ENCODE data around the gene ALOX12. TPM values are rescaled to one million over a fixed set of nuclear protein-coding genes. Genes with fewer than 3 reads are reported as not detected.
"Not testable (repeated sequence)": the region's sequence is repeated elsewhere in the genome, so short reads cannot be mapped to it uniquely, and the experiment has no call there.

ALOX12 gene
- total and polyA plus RNA-seq, 2 donors, result 0.04 TPM; not detected in 1

DNA sequence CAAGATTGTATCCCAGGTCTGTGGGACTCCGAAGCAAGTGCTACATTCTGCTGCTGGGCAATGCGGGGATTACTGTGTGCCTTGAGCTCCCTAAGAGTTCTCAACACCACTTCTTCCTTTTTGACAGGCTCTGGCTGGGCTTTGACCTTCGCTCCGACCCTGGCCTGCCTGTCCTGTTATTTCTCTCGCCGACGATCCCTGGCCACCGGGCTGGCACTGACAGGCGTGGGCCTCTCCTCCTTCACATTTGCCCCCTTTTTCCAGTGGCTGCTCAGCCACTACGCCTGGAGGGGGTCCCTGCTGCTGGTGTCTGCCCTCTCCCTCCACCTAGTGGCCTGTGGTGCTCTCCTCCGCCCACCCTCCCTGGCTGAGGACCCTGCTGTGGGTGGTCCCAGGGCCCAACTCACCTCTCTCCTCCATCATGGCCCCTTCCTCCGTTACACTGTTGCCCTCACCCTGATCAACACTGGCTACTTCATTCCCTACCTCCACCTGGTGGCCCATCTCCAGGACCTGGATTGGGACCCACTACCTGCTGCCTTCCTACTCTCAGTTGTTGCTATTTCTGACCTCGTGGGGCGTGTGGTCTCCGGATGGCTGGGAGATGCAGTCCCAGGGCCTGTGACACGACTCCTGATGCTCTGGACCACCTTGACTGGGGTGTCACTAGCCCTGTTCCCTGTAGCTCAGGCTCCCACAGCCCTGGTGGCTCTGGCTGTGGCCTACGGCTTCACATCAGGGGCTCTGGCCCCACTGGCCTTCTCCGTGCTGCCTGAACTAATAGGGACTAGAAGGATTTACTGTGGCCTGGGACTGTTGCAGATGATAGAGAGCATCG lies 42.4 kb downstream of the ALOX12 start:
- Histone ChIP-seq H3K27ac (ENCODE audit: low read depth) (no peak overlapping the region), H3K36me3 (ENCODE audit: insufficient read depth) (no peaks in the 10 kb centered on the region), H3K4me3 (ENCODE audit: low read depth, low read length) (no peak overlapping the region), H3K4me1 (ENCODE audit: insufficient read depth) (peaks cover 3% of the 10 kb centered on the region)
- WGBS, result 83% methylated on average over 19 of the region's 19 CpGs
- no peak for DNase-seq (ENCODE audit: extremely low spot score)

DNA sequence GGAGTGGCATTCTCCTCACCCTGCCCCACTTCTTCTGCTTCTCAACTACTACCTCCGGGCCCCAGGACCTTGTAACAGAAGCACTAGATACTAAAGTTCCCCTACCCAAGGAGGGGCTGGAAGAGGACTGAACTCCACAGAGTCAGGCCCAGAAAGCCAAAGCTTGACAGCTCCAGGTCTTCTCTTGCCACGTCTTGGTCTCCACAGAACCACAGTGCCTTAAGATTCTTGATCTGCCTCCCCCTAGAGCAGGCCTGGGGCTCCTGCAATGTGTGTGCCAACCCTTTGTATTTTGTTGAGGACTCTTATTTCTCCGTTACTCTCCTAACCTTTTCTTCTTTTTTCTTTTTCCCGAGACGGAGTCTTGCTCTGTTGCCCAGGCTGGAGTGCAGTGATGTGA lies 44.0 kb downstream of the ALOX12 start:
- no peak for DNase-seq (ENCODE audit: extremely low spot score)
- 94% methylated on average over 5 of the region's 5 CpGs for WGBS
- Histone ChIP-seq H3K4me1 (ENCODE audit: insufficient read depth) (peaks cover 3% of the 10 kb centered on the region), H3K4me3 (ENCODE audit: low read depth, low read length) (no peak overlapping the region), H3K36me3 (ENCODE audit: insufficient read depth) (no peaks in the 10 kb centered on the region), H3K27ac (ENCODE audit: low read depth) (no peak overlapping the region)

DNA sequence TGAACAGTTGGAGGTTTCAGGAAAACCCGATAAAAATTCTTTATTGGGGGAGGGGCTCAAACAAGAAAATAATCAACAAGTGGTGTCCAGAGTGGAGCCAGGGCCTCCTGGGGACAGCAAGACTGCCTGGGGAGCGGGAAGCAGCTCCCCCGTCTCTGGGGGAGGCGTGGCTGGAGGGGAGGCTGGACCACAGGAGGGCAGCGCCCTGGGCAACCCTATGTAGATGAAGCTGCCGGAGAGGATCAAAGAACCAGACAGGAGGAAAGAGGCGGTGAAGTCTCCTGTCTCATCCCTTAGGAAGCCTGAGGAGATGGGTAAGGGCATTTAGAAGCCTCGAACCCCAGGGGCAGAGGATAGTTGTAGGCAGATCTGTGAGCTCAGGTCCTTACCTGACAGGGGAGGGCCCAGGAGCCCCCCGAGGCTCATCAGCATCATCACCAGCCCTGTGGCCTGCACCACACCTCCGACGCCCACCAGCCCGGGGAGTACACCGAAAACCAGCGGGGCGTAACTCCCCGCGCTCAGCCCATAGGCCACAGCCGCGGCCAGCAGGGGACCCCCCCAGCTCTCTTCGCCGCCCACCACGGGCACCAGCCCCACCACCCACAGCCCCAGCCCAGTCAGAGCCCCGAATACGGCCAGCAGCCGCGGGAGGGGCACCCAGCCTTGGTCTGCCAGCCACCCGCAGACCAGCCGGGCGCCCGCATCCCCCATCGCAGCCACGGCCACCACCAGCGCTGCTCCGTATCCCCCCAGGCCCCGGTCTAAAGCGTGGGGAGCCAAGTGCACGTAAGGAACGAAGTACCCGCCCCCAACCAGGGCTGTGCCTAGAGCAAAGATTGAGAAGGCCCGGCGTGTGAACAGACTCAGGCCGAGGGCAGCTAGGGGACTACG lies 46.0 kb downstream of the ALOX12 start:
- Histone ChIP-seq H3K27ac (ENCODE audit: low read depth) (no peak overlapping the region), H3K4me1 (ENCODE audit: insufficient read depth) (peaks cover 2% of the 10 kb centered on the region), H3K4me3 (ENCODE audit: low read depth, low read length) (peak overlapping the region; percentile 21), H3K36me3 (ENCODE audit: insufficient read depth) (no peaks in the 10 kb centered on the region)
- no peak for DNase-seq (ENCODE audit: extremely low spot score)
- 33% methylated on average over 43 of the region's 43 CpGs for WGBS

DNA sequence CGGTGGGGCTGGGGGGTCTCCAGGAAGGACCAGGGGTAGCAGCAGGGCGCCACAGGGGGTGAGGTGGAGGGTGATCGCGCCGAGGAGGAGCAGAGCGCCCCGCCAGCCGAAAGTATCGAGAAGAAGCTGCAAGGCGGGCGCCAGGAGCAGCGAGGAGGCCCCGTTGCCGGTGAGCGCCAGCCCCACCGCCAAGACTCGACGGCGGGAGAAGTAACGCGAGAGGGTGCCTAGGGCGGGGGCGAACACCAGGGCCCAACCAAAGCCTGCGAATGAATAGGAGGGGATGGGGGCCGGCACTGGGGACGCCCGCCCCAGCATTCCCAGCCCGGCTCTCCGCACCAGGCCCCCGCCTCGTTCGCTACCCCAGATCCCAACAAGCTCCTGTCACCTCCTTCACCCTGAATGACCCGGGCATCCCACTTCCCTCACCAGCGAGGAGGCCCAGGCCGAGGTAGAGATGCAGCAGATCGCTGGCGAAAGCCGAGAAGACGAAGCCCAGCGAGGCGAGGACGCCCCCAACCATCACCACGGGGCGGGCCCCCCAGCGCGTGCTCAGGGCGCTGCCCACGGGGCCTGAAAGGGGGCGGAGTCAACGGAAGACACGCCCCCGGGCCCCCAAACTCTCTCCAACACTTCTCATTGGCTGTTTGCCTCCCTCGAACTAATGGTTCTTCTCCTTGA lies 46.8 kb downstream of the ALOX12 start:
- 12% methylated on average over 53 of the region's 53 CpGs for WGBS
- no peaks in the 10 kb centered on the region for H3K36me3 ChIP-seq (ENCODE audit: insufficient read depth)
- DNase-seq (ENCODE audit: extremely low spot score), result no peak
- H3K4me1 ChIP-seq (ENCODE audit: insufficient read depth), result peaks cover 2% of the 10 kb centered on the region
- H3K4me3 ChIP-seq (ENCODE audit: low read depth, low read length), result peak overlapping the region; percentile 21
- no peak overlapping the region for H3K27ac ChIP-seq (ENCODE audit: low read depth)

DNA sequence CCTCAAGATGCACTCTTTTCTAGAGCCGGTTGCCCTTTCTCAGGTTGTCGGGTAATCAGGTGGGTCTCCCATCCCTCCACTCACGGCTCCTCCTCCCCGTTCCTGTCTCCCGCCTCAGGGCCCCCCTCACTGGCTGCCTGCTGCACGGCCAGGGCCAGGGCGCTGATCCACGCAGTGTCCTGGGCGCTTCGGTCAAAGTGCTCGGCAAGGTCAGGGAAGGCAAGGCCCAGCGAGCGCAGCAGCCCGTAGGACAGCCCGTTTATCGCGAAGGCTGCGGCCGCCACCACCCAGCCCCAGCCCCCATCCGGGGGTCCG lies 47.3 kb downstream of the ALOX12 start:
- Histone ChIP-seq H3K4me1 (ENCODE audit: insufficient read depth) (peaks cover 2% of the 10 kb centered on the region), H3K4me3 (ENCODE audit: low read depth, low read length) (peak overlapping the region; percentile 22), H3K36me3 (ENCODE audit: insufficient read depth) (no peaks in the 10 kb centered on the region), H3K27ac (ENCODE audit: low read depth) (no peak overlapping the region)
- DNase-seq (ENCODE audit: extremely low spot score), result no peak
- WGBS, result 7% methylated on average over 21 of the region's 21 CpGs

DNA sequence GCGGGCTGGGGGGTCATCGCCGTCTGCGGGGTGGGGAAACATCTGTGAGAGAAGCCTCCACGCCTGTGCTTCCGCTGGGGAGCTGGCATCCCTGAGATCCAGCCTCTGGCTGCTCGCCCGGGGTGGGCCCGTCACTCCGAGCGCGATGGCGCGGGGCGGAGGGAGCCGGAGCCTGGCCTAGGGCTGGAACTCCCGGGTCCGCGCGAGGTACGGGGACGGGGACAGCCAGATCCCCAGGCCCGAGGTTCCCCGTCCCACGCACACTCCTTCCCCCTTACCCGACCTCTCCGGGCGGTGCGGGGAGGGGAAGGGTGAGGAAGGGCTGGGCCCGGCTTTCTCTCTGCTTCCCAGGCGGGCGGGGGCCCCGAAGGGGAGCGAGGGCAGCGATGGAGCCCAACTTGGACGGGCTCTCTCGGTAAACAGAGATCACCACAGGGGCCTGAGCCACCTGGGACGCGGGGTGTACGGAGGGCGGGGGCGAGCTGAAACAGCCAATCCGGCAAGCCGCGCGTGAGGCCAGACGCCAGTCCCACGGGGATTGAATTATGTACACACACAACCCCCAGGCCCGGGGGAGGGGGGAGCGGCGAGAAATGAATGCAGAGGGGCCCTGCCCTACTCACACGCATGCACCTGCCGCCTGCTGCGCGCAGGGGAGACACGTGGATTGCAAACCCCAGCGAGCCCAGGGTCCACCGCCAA lies 47.8 kb downstream of the ALOX12 start, which contains the start of gene SLC16A11:
TSS of gene SLC16A11 (minus strand) at position 596 of the 702 bp plus-strand sequence. CDS start at position 17, 579 bp downstream.
- H3K27ac ChIP-seq (ENCODE audit: low read depth), result no peak within 1 kb of the TSS
- 3% methylated on average over 58 of the region's 58 CpGs for WGBS
- H3K4me3 ChIP-seq (ENCODE audit: low read depth, low read length), result peak within 1 kb of the TSS; percentile 22
- no peaks in the 10 kb centered on the region for H3K36me3 ChIP-seq (ENCODE audit: insufficient read depth)
- H3K4me1 ChIP-seq (ENCODE audit: insufficient read depth), result peaks cover 2% of the 10 kb centered on the region
- no peak for DNase-seq (ENCODE audit: extremely low spot score)

DNA sequence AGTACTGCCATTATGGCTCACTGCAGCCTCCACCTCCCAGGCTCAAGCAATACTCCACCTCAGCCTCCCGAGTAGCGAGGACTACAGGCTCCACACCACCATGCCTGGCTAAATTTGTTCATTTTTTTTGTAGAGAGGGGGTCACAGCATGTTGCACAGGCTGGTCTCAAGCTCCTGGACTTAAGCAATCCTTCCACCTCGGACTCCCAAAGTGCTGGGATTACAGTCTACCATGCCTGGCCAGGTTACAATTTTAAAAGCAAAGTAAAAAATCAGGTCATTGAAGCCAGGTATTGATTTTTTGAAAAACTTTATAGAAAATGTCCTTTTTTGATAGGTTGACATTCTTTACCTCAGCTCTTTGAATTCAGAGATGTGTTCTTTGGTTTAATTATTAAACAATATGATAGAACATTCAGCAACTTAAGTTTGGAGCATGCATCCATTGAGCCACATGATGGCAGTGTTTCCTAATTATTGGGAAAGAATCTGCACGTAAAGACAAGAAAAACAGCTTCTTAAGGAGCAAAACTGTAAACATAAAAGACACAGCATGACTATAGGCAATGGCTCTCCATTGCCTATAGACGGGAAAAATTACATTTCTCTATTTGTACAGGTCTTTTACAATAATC lies 49.8 kb downstream of the ALOX12 start:
- no peaks in the 10 kb centered on the region for H3K36me3 ChIP-seq (ENCODE audit: insufficient read depth)
- no peak overlapping the region for H3K27ac ChIP-seq (ENCODE audit: low read depth)
- peaks cover 2% of the 10 kb centered on the region for H3K4me1 ChIP-seq (ENCODE audit: insufficient read depth)
- peak; percentile 83 for DNase-seq (ENCODE audit: extremely low spot score)
- WGBS, result 24% methylated on average over 5 of the region's 5 CpGs
- H3K4me3 ChIP-seq (ENCODE audit: low read depth, low read length), result no peak overlapping the region

DNA sequence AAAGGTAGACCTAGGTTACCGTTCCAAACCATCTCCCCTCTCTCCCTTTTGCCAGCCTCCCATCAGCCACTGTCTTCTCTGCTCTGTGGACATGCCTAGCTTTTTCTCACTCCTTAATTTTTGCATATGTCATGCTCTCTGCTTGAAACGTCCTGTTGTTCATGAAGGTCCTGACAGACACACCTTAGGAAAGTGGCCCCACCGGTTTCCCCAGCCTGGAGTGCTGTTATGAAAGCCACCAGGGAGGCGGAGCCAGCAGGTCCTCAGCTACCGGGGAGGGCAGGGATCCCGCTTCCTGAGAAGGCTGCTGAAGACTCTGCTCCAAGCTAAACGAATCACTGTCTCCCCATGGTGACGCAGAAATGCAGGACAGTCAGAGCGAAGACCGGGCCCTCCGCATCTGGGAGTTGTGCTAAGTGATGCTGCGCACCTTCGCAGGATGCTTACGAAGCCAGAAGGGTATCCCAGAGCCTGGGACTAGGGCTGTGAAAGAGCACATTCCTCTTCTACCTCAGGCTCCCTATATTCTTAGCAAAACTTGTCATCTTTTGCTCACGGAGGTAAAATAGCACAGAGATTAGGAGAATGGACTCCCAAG lies 50.4 kb downstream of the ALOX12 start:
- peak; percentile 86 for DNase-seq (ENCODE audit: extremely low spot score)
- Histone ChIP-seq H3K4me1 (ENCODE audit: insufficient read depth) (peaks cover 2% of the 10 kb centered on the region), H3K36me3 (ENCODE audit: insufficient read depth) (no peaks in the 10 kb centered on the region), H3K27ac (ENCODE audit: low read depth) (no peak overlapping the region), H3K4me3 (ENCODE audit: low read depth, low read length) (no peak overlapping the region)
- WGBS, result 16% methylated on average over 15 of the region's 15 CpGs

DNA sequence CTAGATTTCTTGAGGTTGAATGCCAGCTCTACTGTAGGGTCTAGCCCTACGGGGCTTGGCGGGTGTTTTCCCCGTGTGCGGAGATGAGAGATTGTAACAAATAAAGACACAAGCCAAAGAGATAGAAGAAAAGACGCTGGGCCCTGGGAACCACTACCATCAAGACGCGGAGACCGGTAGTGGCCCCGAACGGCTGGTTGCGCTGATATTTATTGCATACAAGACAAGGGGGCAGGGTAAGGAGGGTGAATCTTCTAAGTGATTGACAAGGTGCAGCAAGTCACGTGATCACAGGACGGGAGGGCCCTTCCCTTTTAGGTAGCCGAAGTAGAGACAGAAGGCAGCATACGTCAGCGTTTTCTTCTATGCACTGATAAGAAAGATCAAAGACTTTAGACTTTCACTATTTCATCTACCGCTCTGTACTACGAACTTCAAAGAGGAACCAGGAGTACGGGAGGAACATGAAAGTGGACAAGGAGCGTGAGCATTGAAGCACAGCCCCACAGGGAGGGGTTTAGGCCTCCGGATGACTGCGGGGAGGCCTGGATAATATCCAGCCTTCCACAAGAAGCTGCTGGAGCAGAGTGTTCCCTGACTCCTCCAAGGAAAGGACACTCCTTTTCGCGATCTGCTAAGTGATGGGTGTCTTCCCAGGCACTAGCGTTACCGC lies 51.0 kb downstream of the ALOX12 start:
- H3K36me3 ChIP-seq (ENCODE audit: insufficient read depth); H3K4me1 ChIP-seq (ENCODE audit: insufficient read depth); H3K27ac ChIP-seq (ENCODE audit: low read depth); H3K4me3 ChIP-seq (ENCODE audit: low read depth, low read length); DNase-seq (ENCODE audit: extremely low spot score): not testable (repeated sequence)
- WGBS, result 6% methylated on average over 26 of the region's 26 CpGs

DNA sequence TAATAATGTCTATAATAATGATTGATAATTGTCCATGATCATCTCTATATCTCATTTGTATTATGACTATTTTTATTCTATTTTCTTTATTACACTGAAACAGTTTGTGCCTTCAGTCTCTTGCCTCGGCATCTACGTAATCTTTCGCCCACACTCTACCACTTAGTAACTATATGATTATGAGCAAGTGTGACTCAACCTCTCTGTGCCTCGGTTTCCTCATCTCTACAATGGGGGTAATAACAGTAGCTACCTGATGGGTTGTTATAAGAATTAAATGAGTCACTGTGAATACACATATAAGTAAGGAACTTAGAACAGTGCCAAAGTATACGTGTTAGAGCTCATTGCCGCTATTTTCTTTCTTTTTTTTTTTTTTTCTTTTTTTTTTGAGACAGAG lies 51.7 kb downstream of the ALOX12 start:
- no peak for DNase-seq (ENCODE audit: extremely low spot score)
- WGBS, result 83% methylated on average over 6 of the region's 6 CpGs
- H3K4me3 ChIP-seq (ENCODE audit: low read depth, low read length), result no peak overlapping the region
- H3K36me3 ChIP-seq (ENCODE audit: insufficient read depth), result no peaks in the 10 kb centered on the region
- no peaks in the 10 kb centered on the region for H3K4me1 ChIP-seq (ENCODE audit: insufficient read depth)
- no peak overlapping the region for H3K27ac ChIP-seq (ENCODE audit: low read depth)

DNA sequence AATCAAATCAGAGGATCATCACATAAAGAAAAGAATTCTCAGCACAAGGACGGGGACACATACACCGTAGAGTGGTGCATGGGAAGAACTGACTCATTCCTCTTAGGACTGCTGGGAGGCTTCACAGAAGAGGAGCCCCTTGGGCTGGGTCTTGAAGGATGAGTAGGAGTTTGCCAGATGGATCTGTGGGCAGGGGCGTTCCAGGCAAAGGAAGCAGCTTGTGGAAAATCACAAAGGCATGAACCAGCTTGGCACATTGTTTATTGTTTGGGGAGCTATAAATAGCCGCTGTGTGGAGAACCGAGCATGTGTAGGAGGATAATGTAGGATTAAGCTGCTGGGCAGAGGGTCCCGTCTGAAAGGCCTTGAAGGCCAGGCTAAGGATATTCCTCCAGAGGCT lies 53.1 kb downstream of the ALOX12 start:
- Histone ChIP-seq H3K4me3 (ENCODE audit: low read depth, low read length) (no peak overlapping the region), H3K36me3 (ENCODE audit: insufficient read depth) (no peaks in the 10 kb centered on the region), H3K27ac (ENCODE audit: low read depth) (no peak overlapping the region), H3K4me1 (ENCODE audit: insufficient read depth) (no peaks in the 10 kb centered on the region)
- WGBS, result 70% methylated on average over 6 of the region's 6 CpGs
- no peak for DNase-seq (ENCODE audit: extremely low spot score)

DNA sequence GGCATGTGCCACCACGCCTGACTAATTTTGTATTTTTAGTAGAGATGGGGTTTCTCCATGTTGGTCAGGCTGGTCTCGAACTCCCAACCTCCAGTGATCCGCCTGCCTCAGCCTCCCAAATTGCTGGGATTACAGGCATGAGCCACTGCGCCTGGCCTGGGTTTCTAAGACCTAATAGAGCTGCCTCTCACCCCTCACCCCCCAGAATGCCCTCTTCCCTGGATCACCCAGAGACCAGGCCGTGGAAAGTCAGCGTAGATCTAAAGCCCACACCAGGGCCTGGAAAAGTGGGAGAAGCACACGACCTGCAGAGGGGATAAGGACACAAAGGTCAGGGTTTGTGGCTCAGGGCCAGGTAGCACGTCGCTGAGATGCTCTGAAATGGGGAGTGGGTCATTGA lies 54.7 kb downstream of the ALOX12 start:
- H3K4me3 ChIP-seq (ENCODE audit: low read depth, low read length); DNase-seq (ENCODE audit: extremely low spot score); H3K36me3 ChIP-seq (ENCODE audit: insufficient read depth); H3K27ac ChIP-seq (ENCODE audit: low read depth); H3K4me1 ChIP-seq (ENCODE audit: insufficient read depth): not testable (repeated sequence)
- WGBS, result 81% methylated on average over 9 of the region's 9 CpGs
